Ovary (tissue), 3 donors: ENCODE data around the gene TMIGD1.

Source experiments
- EP300 ChIP-seq: sonication (generic); formaldehyde crosslinking; IDR thresholded peaks from one replicate; pipeline ENCODE4 v1.6.1; 2017; ENCODE audit warnings: antibody characterized with exemption
- POLR2A ChIP-seq: fragments of 450-650 bp; IDR thresholded peaks from one replicate; pipeline ENCODE4 v1.6.1; 2017; ENCODE audit warnings: antibody characterized with exemption, mild to moderate bottlenecking, moderate library complexity
- TF ChIP-seq, protein P1 (sequence below), 3 donors: fragments of 450-650 bp in 2 of 3; fragments of 200-600 bp in 1 of 3; IDR thresholded peaks; one replicate each; pipeline versions ENCODE4 v1.5.1 to v1.8.0; 2016 to 2022; ENCODE audit warnings: antibody characterized with exemption in 3 of 3, mild to moderate bottlenecking in 1 of 3
- donor health status: DM: no; HTN: no; CAD: no.

DNA sequence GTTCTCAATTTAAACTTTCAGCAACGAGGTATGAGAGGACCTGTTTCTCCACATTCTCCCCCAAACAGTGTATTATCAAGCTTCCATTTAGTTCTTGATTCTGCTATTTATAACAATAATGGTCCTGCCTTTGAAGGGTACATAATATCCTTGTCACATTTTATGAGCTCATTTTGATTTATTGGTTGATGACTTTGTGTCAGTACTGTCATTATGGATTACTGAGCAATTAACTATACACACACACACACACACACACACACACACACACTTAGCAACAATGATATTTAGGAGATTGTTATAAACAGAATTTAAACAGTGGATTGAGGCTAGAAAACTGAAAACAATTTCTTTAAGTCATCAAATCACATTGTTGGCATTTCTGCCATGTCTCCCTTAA, 7.0 kb downstream of the TMIGD1 start:
- TF ChIP-seq POLR2A (no peak), EP300 (no peak)
- TF ChIP-seq, protein P1, sequence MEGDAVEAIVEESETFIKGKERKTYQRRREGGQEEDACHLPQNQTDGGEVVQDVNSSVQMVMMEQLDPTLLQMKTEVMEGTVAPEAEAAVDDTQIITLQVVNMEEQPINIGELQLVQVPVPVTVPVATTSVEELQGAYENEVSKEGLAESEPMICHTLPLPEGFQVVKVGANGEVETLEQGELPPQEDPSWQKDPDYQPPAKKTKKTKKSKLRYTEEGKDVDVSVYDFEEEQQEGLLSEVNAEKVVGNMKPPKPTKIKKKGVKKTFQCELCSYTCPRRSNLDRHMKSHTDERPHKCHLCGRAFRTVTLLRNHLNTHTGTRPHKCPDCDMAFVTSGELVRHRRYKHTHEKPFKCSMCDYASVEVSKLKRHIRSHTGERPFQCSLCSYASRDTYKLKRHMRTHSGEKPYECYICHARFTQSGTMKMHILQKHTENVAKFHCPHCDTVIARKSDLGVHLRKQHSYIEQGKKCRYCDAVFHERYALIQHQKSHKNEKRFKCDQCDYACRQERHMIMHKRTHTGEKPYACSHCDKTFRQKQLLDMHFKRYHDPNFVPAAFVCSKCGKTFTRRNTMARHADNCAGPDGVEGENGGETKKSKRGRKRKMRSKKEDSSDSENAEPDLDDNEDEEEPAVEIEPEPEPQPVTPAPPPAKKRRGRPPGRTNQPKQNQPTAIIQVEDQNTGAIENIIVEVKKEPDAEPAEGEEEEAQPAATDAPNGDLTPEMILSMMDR (IDR thresholded peaks at IDR 0.05): no peak
